Neural progenitor cell (in vitro differentiated cells): Measurements from ENCODE around the gene SMC4.

ENCODE experiments used
- CTCF ChIP-seq: fragments of 200-600 bp; sonication (generic); IDR thresholded peaks from 2 replicates; pipeline ENCODE4 v1.5.1; 2017; ENCODE audit warnings: antibody characterized with exemption, mild to moderate bottlenecking
- EZH2 ChIP-seq: fragments of 200-600 bp; sonication (generic); IDR thresholded peaks from 2 replicates; pipeline ENCODE4 v1.6.1; 2017; ENCODE audit warnings: antibody characterized with exemption, mild to moderate bottlenecking, moderate library complexity
- EZH2phosphoT487 ChIP-seq: fragments of 200-600 bp; sonication (generic); IDR thresholded peaks from 2 replicates; pipeline ENCODE4 v1.6.1; 2017; ENCODE audit warnings: antibody characterized with exemption

DNA sequence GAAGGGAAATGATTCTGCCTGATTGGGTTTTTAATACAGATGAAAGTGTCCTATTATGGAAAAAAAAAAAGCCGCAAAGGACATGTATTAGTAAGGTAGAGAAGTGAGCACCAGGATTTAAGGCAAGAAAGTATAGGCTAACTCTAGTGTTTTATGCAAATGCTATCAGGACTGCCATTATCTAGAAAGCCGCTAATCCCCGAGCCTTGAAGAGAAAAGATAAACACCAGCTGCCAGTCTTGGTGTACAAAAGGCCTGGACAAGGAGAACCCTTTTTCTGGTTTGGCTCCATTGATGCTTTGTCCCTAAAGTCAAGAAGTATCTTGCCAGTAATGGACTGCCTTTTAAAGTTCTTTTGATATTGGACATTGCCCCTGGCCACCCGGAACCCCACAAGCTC, 58.7 kb downstream of the SMC4 start:
- no peak for TF ChIP-seq CTCF
- no peak for TF ChIP-seq EZH2
- no peak for TF ChIP-seq EZH2phosphoT487
